NCI-H1436 treated with DMSO at 0.1 percent for 48 hours (cell line): ENCODE data around the gene CDK5RAP1.
"Not testable (repeated sequence)": the region's sequence is repeated elsewhere in the genome, so short reads cannot be mapped to it uniquely, and the experiment has no call there.

Experiments
- DNase-seq: peaks from one replicate; lab custom pipeline; 2025; lab: John Stamatoyannopoulos, UW

CDK5RAP1 gene

DNA sequence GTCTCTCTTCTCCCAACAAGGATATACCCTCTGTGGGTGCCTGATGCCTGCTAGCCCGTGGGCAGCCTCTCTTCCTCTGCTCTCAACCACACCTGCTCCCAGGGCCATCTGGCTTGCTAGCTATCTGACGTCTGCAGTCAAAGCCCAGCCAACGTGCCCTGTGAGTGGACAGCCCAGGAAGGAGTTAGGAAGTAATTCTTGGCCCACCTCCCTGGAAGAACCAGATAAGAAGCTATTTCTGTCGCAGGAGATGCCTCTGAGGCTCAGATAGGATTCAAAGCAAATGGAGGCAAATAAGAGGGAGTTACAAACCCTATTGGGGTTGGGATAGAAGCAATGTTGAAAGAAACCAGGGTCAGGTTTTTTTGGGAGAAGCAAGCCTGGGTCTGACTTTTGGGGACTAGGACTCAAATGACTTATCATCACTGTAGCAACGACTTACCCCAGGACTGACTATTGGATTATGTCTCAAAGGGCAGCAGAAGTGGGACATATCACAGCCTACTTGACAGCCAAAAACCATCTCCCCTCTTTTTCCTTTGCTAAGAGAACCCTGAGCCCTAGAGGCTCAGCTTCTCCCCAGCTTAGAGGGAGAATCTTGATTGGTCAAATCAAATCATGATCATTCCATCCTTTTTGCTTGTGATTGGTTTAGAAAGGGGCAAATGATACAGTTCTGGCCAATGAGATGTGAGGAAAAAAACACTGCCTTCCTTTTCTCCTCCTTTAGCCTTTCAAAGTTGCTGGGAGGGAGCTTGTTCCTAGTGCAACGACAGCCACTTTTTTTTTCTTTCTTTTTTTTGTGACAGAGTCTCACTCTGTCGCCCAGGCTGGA lies 18.0 kb upstream of the CDK5RAP1 start:
- DNase-seq = no peak

DNA sequence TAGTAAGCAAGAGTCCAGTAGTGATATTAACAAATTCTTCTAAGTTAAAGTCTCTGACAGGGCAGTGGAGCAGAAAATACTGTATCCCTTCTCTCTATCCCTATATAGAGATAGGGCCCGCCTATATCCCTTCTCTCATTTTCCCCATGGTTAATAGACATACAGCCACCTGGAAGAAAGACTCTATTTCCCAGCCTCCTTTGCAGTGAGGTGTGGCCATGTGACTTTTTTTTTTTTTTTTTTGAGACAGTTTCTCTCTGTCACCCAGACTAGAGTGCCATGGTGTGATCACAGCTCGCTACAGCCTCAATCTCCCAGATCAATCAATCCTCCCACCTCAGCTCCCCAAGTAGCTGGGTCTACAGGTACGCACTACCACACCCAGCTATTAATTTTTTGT lies 16.7 kb upstream of the CDK5RAP1 start:
- DNase-seq = no peak

DNA sequence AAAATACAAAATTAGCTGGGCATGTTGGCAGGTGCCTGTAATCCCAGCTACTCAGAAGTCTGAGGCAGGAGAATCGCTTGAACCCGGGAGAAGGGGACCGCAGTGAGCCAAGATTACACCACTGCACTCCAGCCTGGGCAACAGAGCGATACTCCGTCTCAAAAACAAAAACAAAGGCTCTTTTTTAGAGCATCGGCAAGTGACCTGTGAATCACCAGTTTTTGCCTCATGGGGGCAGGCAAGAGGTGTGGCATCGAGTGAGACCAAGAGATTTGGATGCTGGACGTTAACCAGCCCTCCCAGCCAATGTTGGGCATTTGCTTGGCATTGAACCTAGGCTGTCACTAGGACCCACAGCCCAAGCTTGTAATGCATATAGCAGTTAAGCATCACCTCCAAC lies 14.6 kb upstream of the CDK5RAP1 start:
- DNase-seq = no peak

DNA sequence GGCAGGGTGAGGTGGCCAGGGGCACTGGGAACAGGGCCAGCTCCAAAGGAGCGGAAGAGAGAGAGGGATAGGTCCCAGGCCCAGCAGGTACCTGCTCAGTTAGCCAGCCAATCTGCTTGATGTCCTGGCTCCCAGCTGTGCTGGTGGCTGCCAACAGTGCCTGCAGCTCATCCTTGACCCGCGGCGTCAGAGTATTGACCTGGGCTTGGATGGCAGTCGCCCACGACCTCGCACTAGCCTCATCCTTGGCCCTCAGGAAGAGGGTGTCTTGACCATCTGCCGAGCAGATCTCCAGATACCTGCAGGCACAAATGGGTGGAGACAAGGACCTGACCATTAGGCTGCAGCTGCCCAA lies 11.1 kb upstream of the CDK5RAP1 start:
- no peak for DNase-seq

DNA sequence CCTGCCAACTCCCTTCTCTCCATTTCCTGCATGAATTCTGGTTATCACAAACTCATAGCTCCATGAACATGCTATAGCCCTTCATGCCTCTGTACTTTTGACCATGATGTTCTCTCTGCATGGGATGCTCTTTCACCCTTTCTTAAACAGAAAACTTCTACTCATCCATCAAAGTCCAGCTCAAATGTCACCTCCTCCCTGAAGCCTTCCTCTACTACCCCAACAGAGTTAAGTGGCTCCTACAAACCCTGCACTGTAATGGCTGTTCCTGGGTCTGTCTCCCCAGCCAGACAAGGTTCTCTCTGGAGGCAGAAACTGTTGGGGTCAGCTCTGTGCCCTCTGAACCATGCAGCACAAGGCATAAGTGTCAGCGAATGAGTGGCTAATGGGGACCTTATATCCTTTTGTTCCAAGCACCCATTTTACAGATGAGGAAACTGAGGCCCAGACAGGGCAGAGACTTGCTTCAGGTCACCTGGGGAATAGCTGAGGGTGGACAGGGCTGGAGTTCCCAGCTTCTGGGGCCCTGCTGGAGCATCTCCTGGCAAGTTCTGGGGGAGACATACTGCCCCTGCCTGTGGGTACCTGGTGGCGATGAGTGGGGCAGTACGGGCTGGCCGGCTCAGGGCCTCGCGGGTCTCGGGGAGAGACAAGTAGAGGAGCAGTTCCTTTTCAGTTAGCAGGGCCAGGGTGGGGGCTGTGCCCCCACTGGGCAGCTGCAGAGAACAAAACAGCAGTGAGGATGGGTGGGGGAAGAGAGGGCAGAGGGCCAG lies 10.6 kb upstream of the CDK5RAP1 start:
- DNase-seq = no peak

DNA sequence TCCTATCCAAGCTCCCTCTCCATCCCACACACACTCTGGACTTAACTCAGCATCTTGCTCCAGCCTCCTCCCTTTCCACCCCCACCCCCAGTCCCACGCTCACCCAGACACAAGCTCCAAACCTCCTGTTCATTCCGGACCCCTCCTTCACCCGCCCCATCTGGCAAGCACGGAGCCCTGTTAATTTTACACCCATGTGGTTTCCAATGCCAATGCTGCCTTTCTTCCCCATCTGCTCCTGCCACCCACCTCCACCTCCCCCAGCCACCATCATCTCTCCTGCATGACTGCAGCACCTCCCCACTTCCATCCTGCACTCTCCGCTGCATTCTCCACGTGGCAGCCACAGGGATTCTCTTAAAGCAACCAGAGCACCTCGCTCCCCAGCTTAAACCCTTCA lies 9.9 kb upstream of the CDK5RAP1 start:
- DNase-seq = no peak

DNA sequence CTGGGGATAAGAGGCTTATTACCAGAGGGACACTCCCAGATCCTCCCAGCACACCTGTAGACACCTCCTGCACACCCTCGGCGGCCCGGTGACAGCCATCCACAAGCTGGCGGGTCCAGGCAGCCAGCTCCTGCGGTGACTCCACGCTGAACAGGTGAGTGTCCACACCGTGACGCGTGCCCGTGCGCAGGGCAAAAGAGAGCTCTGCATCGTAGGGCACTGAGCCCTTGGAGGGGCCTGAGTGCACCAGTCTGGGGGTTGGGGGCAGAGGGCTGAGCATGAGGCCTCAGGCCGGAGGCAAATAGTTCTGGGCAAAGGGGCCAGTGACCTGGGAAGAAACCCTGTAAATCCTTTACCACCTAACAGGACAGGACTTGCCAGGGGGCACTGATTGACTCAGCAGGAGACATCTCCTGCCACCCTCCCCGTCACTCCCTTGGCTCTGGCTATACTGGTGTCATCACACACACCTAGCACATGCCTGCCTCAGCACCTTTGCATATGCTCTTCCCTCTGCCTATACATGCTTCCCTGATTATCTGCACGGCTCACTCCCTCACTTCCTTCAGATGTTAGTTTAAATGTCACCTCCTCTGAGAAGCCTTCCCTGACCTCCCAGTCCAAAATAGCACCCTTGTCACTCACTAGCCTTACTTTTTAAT lies 8.9 kb upstream of the CDK5RAP1 start:
- no peak for DNase-seq

DNA sequence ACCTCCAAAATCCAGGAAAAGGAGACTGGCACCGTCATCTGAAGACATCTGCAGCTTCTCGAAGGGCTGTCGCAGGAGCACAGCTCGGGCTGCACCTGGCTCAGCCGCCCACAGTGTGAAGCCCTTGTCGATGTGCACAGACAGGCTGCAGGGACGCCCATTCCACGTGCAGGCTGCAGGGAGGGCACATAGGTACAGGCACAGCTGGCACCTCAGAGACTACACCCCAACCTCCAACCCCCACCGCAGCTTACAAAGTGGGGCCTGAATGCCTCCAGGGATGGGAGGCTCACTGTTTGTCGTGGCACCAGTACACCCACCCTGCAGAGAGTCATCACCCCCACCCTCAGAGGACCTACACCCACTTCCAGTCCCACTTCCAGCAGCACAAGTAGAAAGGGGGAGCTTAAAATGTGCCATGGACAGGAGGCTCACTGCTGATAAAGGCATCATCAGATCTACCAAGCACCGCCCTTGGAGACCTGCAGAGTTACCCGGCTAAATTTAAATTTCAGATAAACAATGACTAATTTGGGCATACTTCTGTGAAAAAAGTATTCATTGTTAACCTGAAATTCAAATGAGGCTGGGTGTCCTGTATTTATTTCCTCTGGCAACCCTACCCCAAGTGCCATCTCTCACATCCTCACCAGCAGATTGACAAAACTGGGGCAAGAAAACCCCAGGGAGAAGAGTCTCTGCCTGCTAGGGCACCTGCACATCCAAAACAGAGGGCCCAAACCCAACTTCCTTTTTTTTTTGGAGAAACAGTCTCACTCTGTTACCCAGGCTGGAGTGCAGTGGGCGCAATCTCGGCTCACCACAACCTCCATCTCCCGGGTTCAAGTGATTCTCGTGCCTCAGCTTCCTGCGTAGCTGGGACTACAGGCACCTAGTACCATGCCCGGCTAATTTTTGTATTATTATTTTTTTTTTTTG lies 7.7 kb upstream of the CDK5RAP1 start:
- DNase-seq = no peak

DNA sequence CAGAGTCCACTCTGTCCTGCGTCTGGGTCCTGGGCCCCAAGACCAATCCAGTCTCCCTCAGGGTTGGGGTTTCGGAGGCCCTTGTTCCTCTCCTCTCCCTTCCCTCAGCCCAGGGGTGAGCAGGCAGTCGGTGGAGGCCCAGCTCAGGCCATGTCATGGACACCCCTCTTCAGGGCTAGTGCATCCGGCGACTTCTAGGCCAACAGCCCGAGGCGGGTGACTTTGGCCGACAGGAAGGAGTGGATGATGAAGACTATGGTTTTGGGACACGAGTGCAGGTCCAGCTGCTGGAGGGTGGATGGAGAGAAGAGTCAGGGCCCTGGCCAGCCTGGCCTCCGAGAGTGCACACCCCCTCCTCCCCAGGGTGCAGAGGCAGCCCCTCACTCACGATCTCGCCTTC lies 7.0 kb upstream of the CDK5RAP1 start:
- DNase-seq = no peak

DNA sequence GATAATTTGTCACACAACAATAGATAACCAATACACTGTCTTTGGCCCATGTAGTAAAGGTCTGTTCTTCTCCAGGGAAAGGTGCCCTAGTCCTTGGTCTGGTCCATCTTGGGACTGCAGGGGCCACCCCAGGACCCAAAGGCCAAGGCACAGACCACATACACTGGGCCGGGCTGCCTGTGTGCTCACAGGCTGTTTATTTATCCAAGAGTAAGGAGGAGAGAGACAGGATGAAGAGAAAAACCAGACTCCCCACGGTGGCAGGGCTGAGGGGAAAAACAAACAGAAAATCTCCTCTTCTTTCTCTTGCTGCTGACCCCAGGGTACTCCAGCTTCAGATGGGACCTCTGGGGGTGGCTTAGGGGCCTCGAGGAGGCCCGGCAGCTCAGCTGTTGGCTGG lies 6.5 kb upstream of the CDK5RAP1 start:
- no peak for DNase-seq

DNA sequence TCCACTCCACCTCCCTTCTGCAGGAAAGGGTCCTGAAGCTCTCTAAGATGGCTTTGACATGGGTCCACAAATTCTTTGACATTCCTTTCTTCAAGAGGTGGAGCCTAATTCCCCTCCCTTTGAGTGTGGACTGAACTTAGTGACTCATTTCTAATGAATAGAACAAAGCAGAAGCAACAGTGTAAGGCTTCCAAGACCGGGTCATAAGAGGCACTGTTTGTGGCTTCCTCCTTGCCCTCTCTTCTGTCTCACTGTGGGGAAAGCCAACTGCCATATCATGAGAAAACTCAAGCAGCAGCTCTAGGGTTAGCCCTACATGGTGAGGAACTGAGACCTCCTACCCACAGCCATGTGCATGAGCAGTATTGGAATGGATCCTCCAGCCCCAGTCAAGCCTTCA lies 5.9 kb upstream of the CDK5RAP1 start:
- no peak for DNase-seq

DNA sequence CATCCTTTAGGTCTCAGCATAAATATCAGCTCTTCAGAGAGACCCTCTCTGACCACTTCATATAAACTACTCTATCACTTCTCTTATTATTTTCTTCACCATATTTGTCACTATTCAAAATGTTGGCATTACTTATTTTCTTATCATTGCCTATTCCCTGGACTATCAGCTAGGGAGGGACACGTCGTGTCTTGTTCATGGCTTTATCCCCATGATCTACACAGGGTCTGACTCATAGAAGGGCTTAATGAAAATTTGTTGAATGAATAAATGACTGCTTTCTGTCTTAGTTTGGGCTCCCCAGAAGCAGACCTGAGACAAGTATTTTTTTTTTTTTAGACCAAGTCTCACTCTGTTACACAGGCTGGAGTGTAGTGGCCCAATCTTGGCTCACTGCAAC lies 3.0 kb upstream of the CDK5RAP1 start:
- no peak for DNase-seq

DNA sequence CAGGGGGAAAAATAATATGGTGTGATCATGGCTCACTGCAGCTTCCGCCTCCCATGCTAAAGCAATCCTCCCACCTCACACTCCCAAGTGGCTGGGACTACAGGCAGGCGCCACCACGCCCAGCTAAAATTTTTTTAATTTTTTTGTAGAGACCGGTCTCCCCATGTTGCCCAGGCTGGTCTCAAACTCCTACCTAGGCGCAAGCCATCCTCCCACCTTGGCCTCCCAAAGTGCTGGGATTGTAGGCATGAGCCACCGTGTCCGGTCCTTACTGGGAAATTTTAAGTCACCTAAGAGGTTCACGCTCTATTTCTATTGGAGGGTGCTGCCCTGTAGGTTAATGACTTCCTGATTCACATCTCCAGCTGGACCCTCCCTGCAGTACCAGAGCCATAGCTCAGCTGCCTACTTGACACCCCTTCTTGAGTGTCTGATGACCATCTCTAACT lies 626 bp upstream of the CDK5RAP1 start:
- no peak for DNase-seq

DNA sequence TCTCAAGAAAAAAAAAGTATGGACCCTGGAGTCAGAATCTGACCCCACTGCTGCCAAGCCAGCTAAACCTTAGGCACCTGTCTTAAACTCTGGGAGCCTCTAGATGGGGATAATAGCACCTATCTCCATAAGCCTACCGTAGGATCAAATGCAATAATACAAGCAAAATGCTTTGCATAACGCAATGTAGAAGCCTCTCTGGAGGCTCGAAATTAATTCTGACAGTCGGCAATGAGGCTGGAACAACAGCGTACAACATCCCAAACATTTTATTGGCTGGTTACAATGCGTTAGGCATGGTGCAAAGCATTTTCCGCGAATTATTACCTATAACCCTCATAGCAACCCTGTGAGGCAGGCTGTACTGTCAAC lies 521 bp downstream of the CDK5RAP1 start:
- no peak for DNase-seq

DNA sequence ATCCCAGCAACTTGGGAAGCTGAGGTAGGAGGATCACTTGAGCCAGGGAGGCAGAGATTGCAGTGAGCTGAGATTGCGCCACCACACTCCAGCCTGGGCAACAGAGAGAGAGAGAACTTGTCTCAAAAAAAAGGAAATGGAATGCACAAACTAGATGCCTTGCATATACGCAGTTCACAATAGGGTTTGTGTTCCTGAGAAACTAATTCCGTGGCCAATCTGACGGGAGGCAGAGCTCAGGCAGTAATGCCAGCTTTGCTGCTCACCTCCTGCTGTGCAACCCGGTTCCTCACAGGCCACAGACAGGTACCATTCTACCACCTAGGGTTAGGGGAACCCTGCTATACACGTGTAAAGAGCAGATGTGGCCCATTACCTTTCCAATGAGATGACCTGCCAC lies 1.4 kb downstream of the CDK5RAP1 start:
- DNase-seq = no peak

DNA sequence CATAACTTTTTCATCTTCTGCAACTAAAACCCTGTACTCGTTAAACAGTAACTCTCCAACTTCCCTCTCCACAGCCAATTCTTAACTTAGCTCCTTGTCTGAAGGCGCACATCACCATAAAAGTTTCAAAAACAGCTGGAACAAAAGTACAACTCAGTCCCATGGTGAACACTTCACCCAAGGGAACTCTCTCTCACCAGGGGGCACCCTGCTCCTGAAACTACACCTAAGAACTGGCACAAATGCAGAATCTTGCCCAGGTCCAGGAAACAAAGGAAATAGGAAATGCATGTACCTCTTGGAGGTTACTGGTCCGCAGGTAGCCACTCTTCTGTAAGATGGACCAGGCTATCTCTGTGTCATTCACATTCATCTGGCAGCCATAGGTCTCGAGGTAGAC lies 6.6 kb downstream of the CDK5RAP1 start:
- DNase-seq = no peak

DNA sequence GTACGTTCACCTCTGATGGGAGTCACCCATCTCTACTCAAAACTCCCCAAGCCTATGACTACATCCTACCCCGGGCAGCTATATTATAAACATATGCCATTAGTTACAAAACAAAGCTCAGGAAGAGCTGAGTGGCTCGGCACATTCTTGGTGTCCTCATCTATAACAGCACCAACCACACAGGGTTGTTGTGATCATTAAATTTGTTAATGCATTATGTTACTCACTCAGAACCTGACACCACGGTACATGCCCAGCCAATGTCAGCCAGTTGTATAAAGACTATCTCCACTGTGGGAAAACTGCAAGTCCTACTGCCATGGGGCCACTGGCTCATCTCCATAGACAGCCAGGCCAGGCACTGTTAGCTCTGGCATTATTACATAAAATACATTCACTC lies 7.7 kb downstream of the CDK5RAP1 start:
- DNase-seq = no peak

DNA sequence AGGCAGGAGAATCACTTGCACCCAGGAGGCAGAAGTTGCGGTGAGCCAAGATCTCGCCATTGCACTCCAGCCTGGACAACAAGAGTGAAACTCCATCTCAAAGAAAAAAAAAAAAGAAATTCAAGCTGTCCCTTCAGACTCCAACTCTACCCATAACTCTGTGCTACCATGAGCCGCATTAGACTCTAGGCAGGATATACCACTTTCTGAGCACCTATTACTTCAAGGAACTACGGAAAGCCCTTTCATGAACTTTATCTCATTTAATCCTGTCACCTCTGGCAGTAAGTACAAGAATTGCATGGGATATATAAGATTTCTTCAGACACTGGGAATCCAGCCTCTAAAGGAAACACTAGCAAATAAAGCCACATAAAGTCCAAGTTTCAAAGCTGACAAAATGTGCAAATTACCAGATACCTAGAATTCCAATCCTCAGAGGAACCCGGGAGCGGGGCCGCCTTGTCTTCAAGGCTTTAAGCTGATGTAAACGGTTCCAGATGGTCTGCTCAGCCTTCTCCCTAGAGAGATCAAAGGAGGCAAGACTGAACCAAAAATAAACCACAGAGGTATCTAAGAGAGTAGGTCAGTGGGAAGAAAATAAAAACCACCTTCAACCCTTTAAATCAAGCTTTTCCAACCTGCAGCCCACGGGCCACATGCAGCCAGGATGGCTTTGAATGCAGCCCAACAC lies 9.4 kb downstream of the CDK5RAP1 start:
- no peak for DNase-seq

DNA sequence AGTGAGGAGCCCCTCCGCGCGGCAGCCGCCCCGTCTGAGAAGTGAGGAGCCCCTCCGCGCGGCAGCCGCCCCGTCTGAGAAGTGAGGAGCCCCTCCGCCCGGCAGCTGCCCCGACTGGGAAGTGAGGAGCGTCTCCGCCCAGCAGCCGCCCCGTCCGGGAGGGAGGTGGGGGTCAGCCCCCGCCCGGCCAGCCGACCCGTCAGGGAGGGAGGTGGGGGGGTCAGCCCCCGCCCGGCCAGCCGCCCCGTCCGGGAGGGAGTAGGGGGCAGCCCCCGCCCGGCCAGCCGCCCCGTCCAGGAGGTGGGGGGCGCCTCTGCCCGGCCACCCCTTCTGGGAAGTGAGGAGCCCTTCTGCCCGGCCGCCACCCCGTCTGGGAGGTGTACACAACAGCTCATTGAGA lies 12.0 kb downstream of the CDK5RAP1 start:
- DNase-seq = not testable (repeated sequence)

DNA sequence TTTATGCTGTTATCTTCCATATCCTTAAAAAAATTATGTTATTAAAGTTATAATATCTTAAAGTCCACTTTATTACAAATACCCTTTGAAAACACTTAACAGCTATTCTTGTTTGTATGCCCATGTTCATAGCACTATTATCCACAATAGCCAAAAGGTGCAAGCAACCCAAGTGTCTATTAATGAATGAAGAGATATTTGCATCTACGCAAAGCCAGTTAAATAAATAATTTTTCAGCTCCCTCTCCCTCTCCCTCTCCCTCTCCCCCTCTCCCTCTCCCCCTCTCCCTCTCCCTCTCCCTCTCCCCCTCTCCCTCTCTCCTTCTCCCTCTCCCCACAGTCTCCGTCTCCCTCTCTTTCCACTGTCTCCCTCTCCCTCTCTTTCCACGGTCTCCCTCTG lies 13.1 kb downstream of the CDK5RAP1 start:
- no peak for DNase-seq

DNA sequence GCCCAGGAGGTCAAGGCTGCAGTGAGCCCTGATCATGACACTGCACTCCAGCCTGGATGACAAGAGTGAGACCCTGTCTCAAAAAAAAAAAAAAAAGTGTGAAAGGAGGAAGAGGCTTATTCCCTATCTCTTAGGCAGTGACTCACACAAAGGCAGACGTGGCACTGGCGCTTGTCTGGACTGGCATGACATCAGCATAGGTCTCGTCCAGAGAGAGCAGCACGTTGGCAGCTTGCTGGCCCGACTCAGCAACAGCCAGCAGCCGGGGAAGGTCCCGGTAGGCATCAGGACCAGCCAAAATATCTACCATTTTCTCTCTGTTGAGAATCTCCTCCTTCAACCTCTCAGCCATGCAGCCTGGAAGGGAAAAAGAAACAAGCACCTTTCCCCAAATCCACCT lies 14.1 kb downstream of the CDK5RAP1 start:
- no peak for DNase-seq
